Loucy (cell line): Measurements from ENCODE around the gene SUSD3.

Experiments
- H2AFZ ChIP-seq: fragments of 200-600 bp; sonication (generic); 2 replicates; pipeline ENCODE4 v1.6.0; 2016; ENCODE audit warnings: antibody characterized with exemption, mild to moderate bottlenecking, low read length, moderate library complexity
- H3F3A ChIP-seq: fragments of 200-600 bp; 2 replicates; pipeline ENCODE4 v1.6.0; 2016; ENCODE audit warnings: antibody characterized with exemption, low read depth, mild to moderate bottlenecking
- H3K27me3 ChIP-seq: fragments of 200-600 bp; sonication (generic); 2 replicates; pipeline ENCODE4 v1.6.1; 2014; ENCODE audit warnings: low read length, mild to moderate bottlenecking; ENCODE audit not compliant: insufficient read depth, poor library complexity, severe bottlenecking
- H3K36me3 ChIP-seq: fragments of 200-600 bp; sonication (generic); 2 replicates; pipeline ENCODE4 v1.6.1; 2016; ENCODE audit warnings: low read length; ENCODE audit not compliant: insufficient read depth
- H3K4me1 ChIP-seq: fragments of 200-600 bp; sonication (generic); 2 replicates; pipeline ENCODE4 v1.5.1; 2014; ENCODE audit warnings: low read length, mild to moderate bottlenecking; ENCODE audit not compliant: insufficient read depth, poor library complexity, severe bottlenecking
- H3K4me2 ChIP-seq: fragments of 200-600 bp; sonication (generic); 2 replicates; pipeline ENCODE4 v1.6.0; 2014; ENCODE audit warnings: antibody characterized with exemption, low read length, low read depth, mild to moderate bottlenecking; ENCODE audit not compliant: poor library complexity, severe bottlenecking
- H3K4me3 ChIP-seq: fragments of 200-600 bp; sonication (generic); 2 replicates; pipeline ENCODE4 v1.5.1; 2014; ENCODE audit warnings: low read length, mild to moderate bottlenecking, mixed read lengths; ENCODE audit not compliant: poor library complexity, severe bottlenecking
- H3K79me2 ChIP-seq: fragments of 200-600 bp; sonication (generic); 2 replicates; pipeline ENCODE4 v1.6.1; 2014; ENCODE audit warnings: low read length; ENCODE audit not compliant: insufficient read depth
- H3K9ac ChIP-seq: fragments of 200-600 bp; sonication (generic); 2 replicates; pipeline ENCODE4 v1.6.0; 2014; ENCODE audit warnings: mild to moderate bottlenecking, low read depth, low read length, moderate library complexity; ENCODE audit not compliant: poor library complexity, severe bottlenecking
- H3K9me2 ChIP-seq: fragments of 200-600 bp; sonication (generic); replicated peaks from 2 replicates; pipeline ENCODE4 v1.6.1; 2016; ENCODE audit warnings: low read depth, low read length, mixed read lengths
- H3K9me3 ChIP-seq: fragments of 200-600 bp; sonication (generic); 2 replicates; pipeline ENCODE4 v1.6.1; 2014; ENCODE audit warnings: mild to moderate bottlenecking, antibody characterized with exemption, low read length, low read depth; ENCODE audit not compliant: insufficient read depth
- H4K20me1 ChIP-seq: fragments of 200-600 bp; sonication (generic); 2 replicates; pipeline ENCODE4 v1.6.0; 2014; ENCODE audit warnings: antibody characterized with exemption, low read length, mild to moderate bottlenecking; ENCODE audit not compliant: insufficient read depth, poor library complexity, severe bottlenecking
- CTCF ChIP-seq: fragments of 200-600 bp; sonication (generic); conservative IDR thresholded peaks from 2 replicates; pipeline ENCODE4 v1.5.1; 2014; ENCODE audit warnings: mild to moderate bottlenecking, antibody characterized with exemption, low read length
- EZH2phosphoT487 ChIP-seq: fragments of 200-600 bp; IDR thresholded peaks from 2 replicates; pipeline ENCODE4 v1.6.1; 2018; ENCODE audit warnings: antibody characterized with exemption, mild to moderate bottlenecking, moderate library complexity, borderline replicate concordance

SUSD3 gene

GRCh38 chr9:93028448-93029006, 30.0 kb upstream of the SUSD3 start:
- H3K4me1 ChIP-seq = peaks cover 35% of the 10 kb centered on the region
- H4K20me1 ChIP-seq = no peaks in the 10 kb centered on the region
- H3K79me2 ChIP-seq = no peaks in the 10 kb centered on the region
- H3F3A ChIP-seq = no peaks in the 10 kb centered on the region
- H3K9me3 ChIP-seq = no peaks in the 10 kb centered on the region
- H2AFZ ChIP-seq = no peak overlapping the region
- TF ChIP-seq CTCF (no peak), EZH2phosphoT487 (peak; percentile 46; the same call in 1 of the 2 replicates)
- peak overlapping the region; percentile 82 for H3K4me2 ChIP-seq
- no peaks in the 10 kb centered on the region for H3K27me3 ChIP-seq
- H3K9me2 ChIP-seq = no peaks in the 10 kb centered on the region
- peaks cover 45% of the 10 kb centered on the region; the same call in 1 of the 2 replicates for H3K36me3 ChIP-seq
- peak overlapping the region; percentile 54 for H3K9ac ChIP-seq
- H3K4me3 ChIP-seq = peak overlapping the region; percentile 36

GRCh38 chr9:93030642-93031628, 27.6 kb upstream of the SUSD3 start:
- no peak for TF ChIP-seq EZH2phosphoT487
- no peak for TF ChIP-seq CTCF
- no peak overlapping the region for H3K4me3 ChIP-seq
- peaks cover 25% of the 10 kb centered on the region for H3K4me1 ChIP-seq
- H3K79me2 ChIP-seq = no peaks in the 10 kb centered on the region
- H3K9me2 ChIP-seq = no peaks in the 10 kb centered on the region
- H2AFZ ChIP-seq = no peak overlapping the region
- H4K20me1 ChIP-seq = no peaks in the 10 kb centered on the region
- H3K4me2 ChIP-seq = no peak overlapping the region
- H3K27me3 ChIP-seq = no peaks in the 10 kb centered on the region
- H3F3A ChIP-seq = no peaks in the 10 kb centered on the region
- H3K9me3 ChIP-seq = no peaks in the 10 kb centered on the region
- no peak overlapping the region for H3K9ac ChIP-seq
- H3K36me3 ChIP-seq = peaks cover 51% of the 10 kb centered on the region; the same call in 1 of the 2 replicates

- TF ChIP-seq CTCF (no peak), EZH2phosphoT487 (no peak)
- peaks cover 51% of the 10 kb centered on the region; the same call in 1 of the 2 replicates for H3K36me3 ChIP-seq
- H2AFZ ChIP-seq = no peak overlapping the region
- H3F3A ChIP-seq = no peaks in the 10 kb centered on the region
- H3K9me2 ChIP-seq = no peaks in the 10 kb centered on the region
- H3K4me3 ChIP-seq = no peak overlapping the region
- no peak overlapping the region for H3K4me2 ChIP-seq
- H4K20me1 ChIP-seq = no peaks in the 10 kb centered on the region
- H3K27me3 ChIP-seq = no peaks in the 10 kb centered on the region
- H3K4me1 ChIP-seq = peaks cover 22% of the 10 kb centered on the region
- no peaks in the 10 kb centered on the region for H3K79me2 ChIP-seq
- H3K9ac ChIP-seq = no peak overlapping the region
- no peaks in the 10 kb centered on the region for H3K9me3 ChIP-seq
These were observed 26.7 kb upstream of the SUSD3 start for GRCh38 chr9:93031629-93032430.
